ENCODE measurements around the gene CLSTN2. TPM values are rescaled to one million over a fixed set of nuclear protein-coding genes. Genes with fewer than 3 reads are reported as not detected.

The CLSTN2 gene
- total RNA-seq, 1 experiment from 2014 or later, result 0.02 TPM

DNA sequence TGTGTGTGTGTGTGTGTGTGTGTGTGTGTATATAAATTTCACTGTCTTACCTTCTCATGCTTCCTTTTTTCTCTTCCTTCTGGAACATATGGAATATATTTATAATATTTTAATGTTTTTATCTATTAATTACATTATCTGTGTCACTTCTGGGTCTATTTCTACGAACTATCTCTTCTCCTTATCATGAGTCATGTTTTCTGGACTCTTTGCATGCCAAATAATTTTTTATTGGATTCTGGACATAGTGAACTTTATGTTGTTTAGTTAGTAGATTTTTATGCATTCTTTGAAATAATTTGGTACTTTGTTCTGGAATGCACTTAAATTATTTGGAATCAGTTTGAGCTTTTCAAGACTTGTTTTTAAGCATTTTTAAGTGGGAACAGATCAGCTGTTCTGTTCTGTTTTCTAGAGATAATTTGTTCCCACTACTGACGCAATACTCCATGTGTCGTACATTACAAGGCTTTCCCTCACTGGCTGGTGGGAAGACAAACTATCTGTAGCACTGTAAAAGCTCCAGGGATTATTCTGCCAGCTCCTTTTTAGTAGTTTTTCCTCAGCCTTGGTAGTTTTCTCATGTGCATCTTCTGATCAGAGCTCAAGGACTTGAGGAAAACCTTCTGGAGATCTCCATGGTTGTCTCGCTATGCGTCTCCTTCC lies 302.0 kb downstream of the CLSTN2 start:
- intact Hi-C loops (cut with micrococcal nuclease), result no loop called here
- BruUV-seq (replicated peaks), result no TSS peak
- Histone ChIP-seq H3K4me1 (ENCODE audit: control insufficient read depth in 1 of 2, insufficient read depth in 2 of 2, low read length in 2 of 2) (no peaks in the 10 kb centered on the region), H3K27ac (ENCODE audit: low read depth, low read length) (no peak overlapping the region), H3K9ac (ENCODE audit: low read length) (no peak overlapping the region), H3K36me3 (ENCODE audit: control insufficient read depth in 1 of 2, insufficient read depth in 2 of 2, low read length in 2 of 2) (no peaks in the 10 kb centered on the region), H2AFZ (ENCODE audit: low read depth, low read length, poor library complexity, severe bottlenecking) (no peak overlapping the region), H3K9me2 (ENCODE audit: insufficient read depth) (no peaks in the 10 kb centered on the region), H3K4me3 (replicated peaks in 1 of 2; ENCODE audit: low read depth in 1 of 2, low read length in 2 of 2) (no peak overlapping the region), H3K4me2 (ENCODE audit: low read length) (no peak overlapping the region), H3K79me2 (ENCODE audit: insufficient read depth, low read length) (no peaks in the 10 kb centered on the region), H3K9me3 (ENCODE audit: control insufficient read depth in 1 of 2, insufficient read depth in 1 of 2, low read depth in 1 of 2, low read length in 2 of 2) (no peaks in the 10 kb centered on the region), H4K20me1 (ENCODE audit: insufficient read depth) (no peaks in the 10 kb centered on the region), H3K27me3 (ENCODE audit: insufficient read depth, low read length) (peaks cover 20% of the 10 kb centered on the region; the same call in 1 of the 2 replicates)
- TF ChIP-seq TCF7L2 (IDR thresholded peaks at IDR 0.05; ENCODE audit: borderline replicate concordance, extremely low read depth, insufficient read depth, insufficient read length) (no peak), ZFX (IDR thresholded peaks at IDR 0.05) (no peak), JUND (IDR thresholded peaks at IDR 0.05) (no peak), REST (IDR thresholded peaks at IDR 0.05; ENCODE audit: low read depth) (no peak), POLR2A (IDR thresholded peaks at IDR 0.05; ENCODE audit: borderline replicate concordance, extremely low read depth, insufficient read depth, insufficient read length) (no peak), EZH2 (IDR thresholded peaks at IDR 0.05) (no peak), SIN3A (IDR thresholded peaks at IDR 0.05; ENCODE audit: low read depth) (no peak), CBX3 (IDR thresholded peaks at IDR 0.05; ENCODE audit: low read depth) (no peak)
- TF ChIP-seq, protein P1, sequence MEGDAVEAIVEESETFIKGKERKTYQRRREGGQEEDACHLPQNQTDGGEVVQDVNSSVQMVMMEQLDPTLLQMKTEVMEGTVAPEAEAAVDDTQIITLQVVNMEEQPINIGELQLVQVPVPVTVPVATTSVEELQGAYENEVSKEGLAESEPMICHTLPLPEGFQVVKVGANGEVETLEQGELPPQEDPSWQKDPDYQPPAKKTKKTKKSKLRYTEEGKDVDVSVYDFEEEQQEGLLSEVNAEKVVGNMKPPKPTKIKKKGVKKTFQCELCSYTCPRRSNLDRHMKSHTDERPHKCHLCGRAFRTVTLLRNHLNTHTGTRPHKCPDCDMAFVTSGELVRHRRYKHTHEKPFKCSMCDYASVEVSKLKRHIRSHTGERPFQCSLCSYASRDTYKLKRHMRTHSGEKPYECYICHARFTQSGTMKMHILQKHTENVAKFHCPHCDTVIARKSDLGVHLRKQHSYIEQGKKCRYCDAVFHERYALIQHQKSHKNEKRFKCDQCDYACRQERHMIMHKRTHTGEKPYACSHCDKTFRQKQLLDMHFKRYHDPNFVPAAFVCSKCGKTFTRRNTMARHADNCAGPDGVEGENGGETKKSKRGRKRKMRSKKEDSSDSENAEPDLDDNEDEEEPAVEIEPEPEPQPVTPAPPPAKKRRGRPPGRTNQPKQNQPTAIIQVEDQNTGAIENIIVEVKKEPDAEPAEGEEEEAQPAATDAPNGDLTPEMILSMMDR (IDR thresholded peaks at IDR 0.05 in 2 of 3, conservative IDR thresholded peaks at IDR 0.05 in 1 of 3; ENCODE audit: borderline replicate concordance in 1 of 3, insufficient read depth in 1 of 3, low read depth in 2 of 3, low read length in 2 of 3), result no peak
- ChIA-PET RAD21 (ENCODE audit: low non-redundant PET in 1 of 2, low total read pairs in 2 of 2, uncharacterized antibody in 2 of 2, unreplicated experiment in 2 of 2) (no interaction called here), CTCF (no interaction called here), POLR2A (no interaction called here)
- no peak for ATAC-seq
- DNase-seq (ENCODE audit: low read depth, low spot score), result no peak

Data from HCT116 (cell line).